Measurements from ENCODE around the gene COBL.

COBL gene

DNA sequence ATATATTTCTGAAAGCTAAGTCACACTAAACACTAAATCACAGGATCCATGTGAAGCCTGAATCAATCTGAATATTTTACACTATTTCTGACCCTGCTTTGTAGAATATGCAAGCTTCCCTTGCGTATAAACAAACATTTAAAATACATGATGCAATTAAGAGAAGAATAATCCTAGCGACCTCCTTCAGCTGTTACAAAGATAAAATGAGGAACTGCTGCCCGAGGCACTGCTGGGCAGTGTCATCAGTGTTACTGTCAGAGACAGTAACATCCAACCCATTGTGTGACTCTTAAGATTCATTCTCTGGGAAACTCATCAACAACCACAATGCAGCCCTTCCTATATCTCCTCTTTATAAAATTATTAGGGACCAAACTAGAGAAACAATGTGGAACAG lies 61.6 kb downstream of the COBL start:
- DNase-seq (ENCODE audit: low read depth in 2 of 2) = no peak

- DNase-seq (ENCODE audit: low read depth in 2 of 2) = no peak
These were observed 63.5 kb downstream of the COBL start for GRCh38 chr7:51253157-51253556.

DNA sequence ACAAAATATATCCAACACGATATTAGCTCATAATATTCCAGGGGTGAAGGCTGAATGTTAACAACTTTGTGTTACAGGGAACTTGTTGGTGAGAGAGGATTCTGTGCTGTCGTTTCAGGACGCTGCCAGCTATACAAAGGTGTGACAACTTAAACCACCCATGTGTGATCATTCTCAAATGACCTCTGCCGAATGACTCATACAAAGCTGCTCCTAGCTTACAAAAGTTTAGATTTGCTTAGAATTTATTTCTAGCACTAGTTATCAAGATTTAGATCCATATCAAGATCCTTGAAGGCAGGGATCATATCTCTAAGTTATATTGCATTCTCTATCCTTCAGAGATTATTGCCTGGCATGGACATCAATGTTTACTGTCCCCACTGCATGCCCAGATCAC lies 65.3 kb downstream of the COBL start:
- no peak for DNase-seq (ENCODE audit: low read depth in 2 of 2)

GRCh38 chr7:51250512-51250911 lies 66.1 kb downstream of the COBL start:
- no peak for DNase-seq (ENCODE audit: low read depth in 2 of 2)

GRCh38 chr7:51249991-51250390 lies 66.6 kb downstream of the COBL start:
- no peak for DNase-seq (ENCODE audit: low read depth in 2 of 2)

DNA sequence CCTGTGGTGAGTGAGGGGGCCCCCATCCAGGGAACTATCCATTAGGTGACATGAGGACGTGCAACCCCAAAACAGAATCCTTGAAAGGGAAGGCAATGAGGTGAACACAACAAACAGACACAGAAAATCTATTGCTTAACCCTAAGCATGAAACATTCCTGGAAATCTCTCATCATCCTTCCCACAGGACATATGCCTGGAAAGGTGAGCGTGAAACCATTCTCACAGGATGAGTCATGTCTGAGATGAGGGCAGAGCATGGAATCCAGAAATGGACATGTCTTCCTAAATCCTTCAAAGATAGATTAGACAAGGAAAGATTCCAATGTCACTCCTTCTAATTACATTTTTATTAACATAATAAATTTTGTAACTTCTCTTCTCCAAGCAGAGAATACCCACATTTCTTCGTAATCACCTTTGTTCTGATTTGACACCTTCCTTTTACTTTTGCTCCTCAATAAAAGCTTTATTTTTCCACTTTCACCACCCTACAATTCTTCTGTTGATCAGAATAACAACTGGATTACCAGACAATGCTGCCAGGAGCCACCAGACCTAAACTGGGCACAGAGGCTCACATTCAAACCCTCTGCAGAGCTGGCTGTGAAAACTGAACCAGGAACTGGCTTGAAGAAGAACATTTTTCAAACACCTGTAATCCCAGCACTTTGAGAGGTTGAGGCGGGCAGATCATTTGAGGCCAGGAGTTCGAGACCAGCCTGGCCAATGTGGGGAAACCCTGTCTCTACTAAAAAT lies 67.2 kb downstream of the COBL start:
- no peak for DNase-seq (ENCODE audit: low read depth in 2 of 2)

- no peak for DNase-seq (ENCODE audit: low read depth in 2 of 2)
These were observed 70.1 kb downstream of the COBL start for GRCh38 chr7:51246258-51247245.

DNA sequence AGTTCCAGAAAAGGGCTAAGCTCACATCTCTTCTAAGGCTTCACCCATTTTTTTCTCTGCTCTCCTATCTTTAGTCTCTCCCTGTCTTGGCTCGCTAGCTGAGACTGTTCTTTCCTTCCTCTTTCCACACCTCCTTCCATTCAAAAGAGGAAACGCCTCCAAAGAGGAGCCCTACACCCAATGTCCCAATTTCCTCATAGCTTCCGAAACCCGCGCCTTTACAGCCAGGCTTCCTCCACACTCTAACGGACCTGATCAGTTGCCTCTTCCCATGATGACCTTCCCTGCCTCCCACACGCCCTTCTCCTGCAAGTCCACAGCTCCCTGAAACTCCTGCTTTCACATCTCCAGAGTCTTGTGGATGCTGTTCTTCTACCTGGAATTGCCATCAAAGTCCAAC lies 71.7 kb downstream of the COBL start:
- DNase-seq (ENCODE audit: low read depth in 2 of 2) = no peak

DNA sequence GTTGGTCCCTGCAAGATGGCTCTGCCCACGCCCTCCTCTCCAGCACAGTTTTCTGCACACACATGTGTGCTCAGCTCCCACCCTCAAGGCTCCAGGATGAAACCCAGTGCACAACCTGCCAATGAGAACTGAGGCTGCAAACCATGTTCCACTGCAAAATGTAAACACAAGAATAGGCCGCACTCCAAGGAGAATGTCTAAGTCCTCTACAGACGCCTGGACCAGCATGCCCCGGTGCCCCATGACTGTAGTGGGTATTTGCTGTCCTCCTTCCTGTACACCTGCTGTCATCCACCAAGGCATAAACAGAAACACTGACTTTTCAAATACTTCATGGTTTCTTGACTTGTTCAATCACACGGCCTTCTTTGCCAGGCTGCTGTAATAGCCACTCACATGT lies 72.6 kb downstream of the COBL start:
- no peak for DNase-seq (ENCODE audit: low read depth in 2 of 2)

DNA sequence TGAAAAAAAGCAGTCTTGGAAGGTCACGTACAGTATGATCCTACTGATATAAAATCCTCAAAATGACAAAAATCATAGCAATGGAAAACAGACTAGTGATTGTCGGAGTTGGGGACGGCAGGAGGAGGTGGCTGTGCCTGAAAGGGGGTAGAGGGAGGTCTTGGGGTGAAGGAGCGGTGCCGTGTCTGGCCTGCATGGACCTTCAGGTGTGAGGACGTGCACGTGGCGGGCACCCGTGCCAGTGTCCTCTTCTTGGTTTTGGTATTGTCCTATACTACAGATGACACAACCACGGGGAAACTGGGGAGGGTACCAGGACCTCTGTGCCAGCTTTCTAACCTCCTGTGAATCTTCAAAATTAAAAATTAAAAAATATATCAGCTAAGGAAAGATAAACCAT lies 73.0 kb downstream of the COBL start:
- DNase-seq (ENCODE audit: low read depth in 2 of 2) = no peak

- no peak for DNase-seq (ENCODE audit: low read depth in 2 of 2)
These were observed 73.6 kb downstream of the COBL start for GRCh38 chr7:51242881-51243518.

- no peak for DNase-seq (ENCODE audit: low read depth in 2 of 2)
These were observed 74.5 kb downstream of the COBL start for GRCh38 chr7:51242007-51242691.

DNA sequence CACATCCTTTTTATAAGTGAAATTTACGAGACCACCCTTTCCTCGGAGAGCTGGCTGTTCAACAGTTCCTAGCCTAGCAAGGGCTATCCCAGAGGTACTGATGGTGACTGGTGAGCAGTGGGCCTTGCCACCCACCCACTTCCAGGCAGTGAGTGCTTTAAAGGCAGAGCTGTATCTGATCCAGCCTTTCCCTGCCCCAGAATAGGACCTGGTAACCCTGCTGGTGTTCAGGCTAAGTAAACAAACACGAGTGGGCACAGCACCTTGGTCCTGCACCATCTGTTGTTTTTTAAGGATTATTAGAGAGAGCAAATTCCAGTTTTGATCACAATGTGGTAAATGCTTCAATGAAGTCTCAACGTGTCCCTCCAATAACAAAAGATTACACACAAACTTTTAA lies 75.7 kb downstream of the COBL start:
- DNase-seq (ENCODE audit: low read depth in 2 of 2) = no peak

GRCh38 chr7:51239691-51240090 lies 76.9 kb downstream of the COBL start:
- DNase-seq (ENCODE audit: low read depth in 2 of 2) = no peak

GRCh38 chr7:51238981-51239495 lies 77.6 kb downstream of the COBL start:
- no peak for DNase-seq (ENCODE audit: low read depth in 2 of 2)

DNA sequence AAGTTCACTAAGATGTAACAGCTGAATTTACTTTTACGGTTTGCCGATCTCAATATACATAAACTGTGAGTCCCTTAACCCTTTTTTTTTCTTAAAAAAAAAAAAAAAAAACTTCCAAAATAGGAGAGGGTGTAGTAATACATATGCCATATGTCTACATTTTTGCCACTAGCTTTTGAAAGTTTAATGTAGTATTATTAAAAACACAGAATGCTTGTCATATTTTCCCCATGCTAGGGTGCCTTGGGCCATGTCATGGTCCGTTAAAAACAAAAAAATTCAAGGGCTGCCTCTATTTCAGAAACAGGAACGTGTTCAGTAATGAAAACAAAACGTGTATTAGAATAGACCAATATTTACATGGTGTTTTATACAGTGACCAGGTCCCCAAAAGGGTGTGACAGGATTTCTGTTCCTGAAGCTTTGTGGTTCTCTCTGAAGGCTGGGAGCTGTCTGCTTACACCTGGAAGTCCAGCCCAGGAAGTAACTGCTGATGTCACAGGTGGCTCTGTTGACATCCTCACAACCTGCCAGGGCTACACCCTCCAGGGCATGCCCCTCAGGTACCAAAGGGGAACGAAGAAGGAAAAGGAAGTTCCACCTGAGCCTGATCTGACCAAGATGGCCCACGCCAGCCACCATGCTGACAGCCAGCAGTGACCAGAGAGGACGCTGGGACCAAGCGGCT lies 79.0 kb downstream of the COBL start:
- no peak for DNase-seq (ENCODE audit: low read depth in 2 of 2)

- no peak for DNase-seq (ENCODE audit: low read depth in 2 of 2)
These were observed 80.0 kb downstream of the COBL start for GRCh38 chr7:51236470-51237132.

DNA sequence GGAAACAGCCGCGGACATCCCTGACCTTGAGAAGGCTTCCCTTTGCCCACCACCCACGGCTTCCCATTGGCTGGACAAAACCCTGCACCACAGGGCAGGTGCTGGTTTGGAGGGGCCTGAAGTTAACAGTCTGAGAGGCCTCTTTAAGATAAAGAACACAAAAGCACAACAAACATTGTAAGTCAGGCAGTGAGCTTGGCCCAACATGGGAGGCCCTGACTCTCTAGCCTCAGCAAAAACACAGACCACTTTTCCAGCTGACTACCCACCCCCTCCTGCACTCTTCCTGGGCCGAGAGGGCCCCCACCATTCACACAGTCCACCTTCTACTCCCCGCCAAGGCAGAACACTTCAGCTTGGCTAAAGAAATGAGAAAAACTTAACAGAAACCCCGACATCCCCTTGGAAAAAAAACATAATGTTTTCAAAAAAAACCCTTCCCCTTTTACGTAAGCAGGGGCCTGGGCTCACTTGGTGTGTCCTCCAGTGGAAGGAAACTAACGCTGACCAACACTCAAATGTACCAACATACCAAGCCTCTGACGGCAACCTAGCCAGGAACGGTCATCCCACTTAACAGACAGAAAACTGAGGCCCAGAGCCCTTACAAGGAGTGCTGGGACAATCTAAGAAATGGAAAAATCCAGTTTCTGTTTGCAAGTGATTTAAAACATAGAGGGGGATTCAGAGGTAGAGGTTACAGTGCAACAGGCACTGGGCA lies 80.9 kb downstream of the COBL start:
- no peak for DNase-seq (ENCODE audit: low read depth in 2 of 2)

GRCh38 chr7:51234609-51235308 lies 81.8 kb downstream of the COBL start:
- DNase-seq (ENCODE audit: low read depth in 2 of 2) = no peak
